22Rv1 (cell line): Measurements from ENCODE around the gene SCARF2.

Experiments used
- H3K27ac ChIP-seq: fragments of 450-650 bp; 2 replicates; pipeline ENCODE4 v1.5.1; 2017
- CTCF ChIP-seq: fragments of 450-650 bp; IDR thresholded peaks from 2 replicates; pipeline ENCODE4 v1.5.1; 2017; ENCODE audit warnings: mild to moderate bottlenecking
- ZFX ChIP-seq: fragments of 450-650 bp; IDR thresholded peaks from 2 replicates; pipeline ENCODE4 v1.6.1; 2017; ENCODE audit warnings: antibody characterized with exemption, borderline replicate concordance

The SCARF2 gene

GRCh38 chr22:20390394-20390907 is 47.2 kb downstream of the SCARF2 start:
- TF ChIP-seq ZFX (no peak), CTCF (no peak)

GRCh38 chr22:20389288-20389687 is 48.3 kb downstream of the SCARF2 start:
- TF ChIP-seq CTCF: no peak
- TF ChIP-seq ZFX: no peak
- no peak overlapping the region for H3K27ac ChIP-seq

More at GRCh38 chr22:20390394-20390907, 47.2 kb downstream of the SCARF2 start:
- H3K27ac ChIP-seq: no peak overlapping the region

GRCh38 chr22:20388200-20388599 is 49.4 kb downstream of the SCARF2 start:
- TF ChIP-seq CTCF (no peak), ZFX (no peak)
- H3K27ac ChIP-seq: no peak overlapping the region

GRCh38 chr22:20386972-20387371 is 50.7 kb downstream of the SCARF2 start:
- H3K27ac ChIP-seq: no peak overlapping the region
- TF ChIP-seq ZFX (no peak), CTCF (no peak)

GRCh38 chr22:20386336-20386735 is 51.3 kb downstream of the SCARF2 start:
- TF ChIP-seq ZFX: no peak
- no peak for TF ChIP-seq CTCF

GRCh38 chr22:20384865-20385264 is 52.8 kb downstream of the SCARF2 start:
- no peak overlapping the region for H3K27ac ChIP-seq

More at GRCh38 chr22:20386336-20386735, 51.3 kb downstream of the SCARF2 start:
- no peak overlapping the region for H3K27ac ChIP-seq

GRCh38 chr22:20384171-20384570 is 53.5 kb downstream of the SCARF2 start:
- no peak overlapping the region for H3K27ac ChIP-seq
- no peak for TF ChIP-seq ZFX
- TF ChIP-seq CTCF: no peak

More at GRCh38 chr22:20384865-20385264, 52.8 kb downstream of the SCARF2 start:
- TF ChIP-seq CTCF (no peak), ZFX (no peak)
